Measurements from ENCODE around the gene ACSL1. TPM values are rescaled to one million over a fixed set of nuclear protein-coding genes. Genes with fewer than 3 reads are reported as not detected.

ACSL1 gene
- total and polyA plus RNA-seq, 2 of the 8 experiments (the other 6 are each of a cell fraction or from before 2014, with no cell fraction given): 2.3 to 8.7 TPM

DNA sequence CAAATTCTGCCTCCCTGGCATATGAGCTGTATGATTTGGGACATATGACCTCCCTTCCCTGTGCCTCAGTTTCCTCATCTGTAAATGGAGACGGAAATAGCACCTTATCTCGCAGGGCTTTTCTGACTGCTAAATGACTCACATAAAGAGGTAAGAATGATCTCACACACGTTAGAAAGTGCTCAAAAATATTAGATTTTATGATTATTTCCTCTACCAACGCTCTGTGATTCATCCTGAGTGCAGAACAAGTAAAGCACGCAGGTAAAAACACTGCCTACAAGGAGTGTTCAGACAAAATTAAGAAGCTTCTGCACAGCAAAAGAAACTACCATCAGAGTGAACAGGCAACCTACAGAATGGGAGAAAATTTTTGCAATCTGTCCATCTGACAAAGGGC lies 21.1 kb downstream of the ACSL1 start (continued):
- no peak for TF ChIP-seq CHD7 (IDR thresholded peaks at IDR 0.05; ENCODE audit: insufficient replicate concordance, low read length)
- TF ChIP-seq TAF7 (optimal IDR thresholded peaks at IDR 0.05; ENCODE audit: borderline replicate concordance, low read depth, low read length): no peak
- no peak for TF ChIP-seq PHF8 (conservative IDR thresholded peaks at IDR 0.05; ENCODE audit: low read depth, low read length)
- TF ChIP-seq USF2 (IDR thresholded peaks at IDR 0.05; ENCODE audit: low read length): no peak
- TF ChIP-seq ZNF274 (IDR thresholded peaks at IDR 0.05; ENCODE audit: borderline replicate concordance, extremely low read depth, low read length): no peak
- no peak for TF ChIP-seq RAD21 (IDR thresholded peaks at IDR 0.05 in 1 of 2, conservative IDR thresholded peaks at IDR 0.05 in 1 of 2; ENCODE audit: low read depth in 2 of 2, low read length in 2 of 2)
- TF ChIP-seq POLR2AphosphoS5 (IDR thresholded peaks at IDR 0.05; ENCODE audit: low read depth, low read length): no peak

Data from H1 (cell line).